HL-60 (cell line): ENCODE data around the gene BMPER.

Experiments used
- DNase-seq, 2 experiments: peaks; one replicate each; pipeline ENCODE4 v3.0.0-alpha.2; 2010 to 2020; ENCODE audit warnings: low read depth in 1 of 2, low spot score in 1 of 2
- H3K27ac ChIP-seq: fragments of 250-450 bp; sonication (Bioruptor Pico); replicated peaks from 2 replicates; pipeline ENCODE4 v1.5.1; 2020; ENCODE audit warnings: mild to moderate bottlenecking, moderate library complexity
- H3K27me3 ChIP-seq: fragments of 250-450 bp; sonication (Bioruptor Pico); 2 replicates; pipeline ENCODE4 v1.5.1; 2021; ENCODE audit warnings: mild to moderate bottlenecking, moderate library complexity; ENCODE audit not compliant: insufficient read depth, poor library complexity, severe bottlenecking
- H3K4me3 ChIP-seq: replicated peaks from 2 replicates; pipeline ENCODE4 v1.5.1; 2011; ENCODE audit warnings: mild to moderate bottlenecking, control low read depth, low read length; ENCODE audit not compliant: insufficient read depth
- GABPA ChIP-seq: IDR thresholded peaks from 2 replicates; pipeline ENCODE4 v1.6.1; 2012; ENCODE audit warnings: low read depth
- POLR2AphosphoS5 ChIP-seq: IDR thresholded peaks from 2 replicates; pipeline ENCODE4 v1.6.1; 2012; ENCODE audit warnings: low read depth
- REST ChIP-seq: IDR thresholded peaks from 2 replicates; pipeline ENCODE4 v1.6.1; 2012; ENCODE audit warnings: low read depth; ENCODE audit not compliant: insufficient replicate concordance
- SPI1 ChIP-seq: IDR thresholded peaks from 2 replicates; pipeline ENCODE4 v1.6.1; 2012; ENCODE audit warnings: low read depth, mild to moderate bottlenecking, borderline replicate concordance
- TF ChIP-seq, protein P1 (sequence below): IDR thresholded peaks from one replicate; pipeline ENCODE4 v1.5.1; 2011; ENCODE audit warnings: low read length, control low read depth, inconsistent platforms; ENCODE audit not compliant: insufficient read depth

The BMPER gene

DNA sequence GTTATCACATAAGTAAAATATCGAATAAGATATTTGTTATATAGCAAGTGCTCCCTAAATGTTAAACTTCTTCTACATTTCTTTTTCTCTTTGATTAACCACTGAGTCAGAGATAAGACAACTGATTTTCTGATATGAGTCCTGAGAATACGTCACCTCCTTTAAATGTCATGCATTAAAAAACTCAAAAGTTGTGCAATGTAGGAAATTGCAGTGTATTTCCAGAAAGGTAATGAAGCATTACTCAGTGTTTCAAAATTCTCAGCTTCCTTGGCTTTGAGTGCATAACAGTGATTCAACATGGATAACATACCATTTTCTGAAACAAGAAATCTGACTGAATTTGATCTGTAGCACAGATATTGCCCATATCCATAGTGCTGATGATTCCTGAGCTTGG is 155.8 kb downstream of the BMPER start:
- Histone ChIP-seq H3K27ac (no peak overlapping the region), H3K4me3 (no peak overlapping the region), H3K27me3 (no peaks in the 10 kb centered on the region)
- TF ChIP-seq REST (no peak), POLR2AphosphoS5 (no peak), GABPA (no peak), SPI1 (no peak)
- TF ChIP-seq, protein P1, sequence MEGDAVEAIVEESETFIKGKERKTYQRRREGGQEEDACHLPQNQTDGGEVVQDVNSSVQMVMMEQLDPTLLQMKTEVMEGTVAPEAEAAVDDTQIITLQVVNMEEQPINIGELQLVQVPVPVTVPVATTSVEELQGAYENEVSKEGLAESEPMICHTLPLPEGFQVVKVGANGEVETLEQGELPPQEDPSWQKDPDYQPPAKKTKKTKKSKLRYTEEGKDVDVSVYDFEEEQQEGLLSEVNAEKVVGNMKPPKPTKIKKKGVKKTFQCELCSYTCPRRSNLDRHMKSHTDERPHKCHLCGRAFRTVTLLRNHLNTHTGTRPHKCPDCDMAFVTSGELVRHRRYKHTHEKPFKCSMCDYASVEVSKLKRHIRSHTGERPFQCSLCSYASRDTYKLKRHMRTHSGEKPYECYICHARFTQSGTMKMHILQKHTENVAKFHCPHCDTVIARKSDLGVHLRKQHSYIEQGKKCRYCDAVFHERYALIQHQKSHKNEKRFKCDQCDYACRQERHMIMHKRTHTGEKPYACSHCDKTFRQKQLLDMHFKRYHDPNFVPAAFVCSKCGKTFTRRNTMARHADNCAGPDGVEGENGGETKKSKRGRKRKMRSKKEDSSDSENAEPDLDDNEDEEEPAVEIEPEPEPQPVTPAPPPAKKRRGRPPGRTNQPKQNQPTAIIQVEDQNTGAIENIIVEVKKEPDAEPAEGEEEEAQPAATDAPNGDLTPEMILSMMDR = no peak
- no peak for DNase-seq

DNA sequence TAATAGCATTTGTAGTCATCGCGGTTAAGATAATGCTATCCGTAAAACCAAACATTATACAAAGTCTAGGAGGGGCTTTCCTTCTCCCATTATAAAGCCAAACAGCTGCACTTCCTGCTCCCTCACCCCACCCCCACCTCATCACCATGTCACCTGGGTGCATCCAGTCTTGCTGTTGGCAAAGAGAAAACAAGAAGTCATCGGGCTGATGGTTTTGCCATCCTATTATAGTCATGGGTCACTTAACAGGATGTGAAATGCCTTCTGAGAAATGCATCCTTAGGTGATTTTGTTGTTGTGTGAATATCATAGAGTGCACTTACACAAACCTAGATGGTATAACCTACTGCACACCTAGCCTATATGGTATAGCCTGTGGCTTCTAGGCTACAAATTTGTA is 157.0 kb downstream of the BMPER start:
- no peak overlapping the region for H3K27ac ChIP-seq

GRCh38 chr7:34062826-34063225 is 157.5 kb downstream of the BMPER start:
- H3K4me3 ChIP-seq = no peak overlapping the region
- no peak for TF ChIP-seq REST
- no peak for DNase-seq
- no peaks in the 10 kb centered on the region for H3K27me3 ChIP-seq
- H3K27ac ChIP-seq = no peak overlapping the region

More for the DNA sequence above, 157.0 kb downstream of the BMPER start:
- TF ChIP-seq SPI1 (no peak), GABPA (no peak), POLR2AphosphoS5 (no peak), REST (no peak)
- TF ChIP-seq, protein P1 = no peak
- no peak for DNase-seq
- Histone ChIP-seq H3K4me3 (no peak overlapping the region), H3K27me3 (no peaks in the 10 kb centered on the region)
